ENCODE data around the gene SLC25A40.
A peak's percentile ranks its signal among the peaks of the same experiment; 100 is the strongest.
"Not testable (repeated sequence)": the region's sequence is repeated elsewhere in the genome, so short reads cannot be mapped to it uniquely, and the experiment has no call there.

SLC25A40 gene

DNA sequence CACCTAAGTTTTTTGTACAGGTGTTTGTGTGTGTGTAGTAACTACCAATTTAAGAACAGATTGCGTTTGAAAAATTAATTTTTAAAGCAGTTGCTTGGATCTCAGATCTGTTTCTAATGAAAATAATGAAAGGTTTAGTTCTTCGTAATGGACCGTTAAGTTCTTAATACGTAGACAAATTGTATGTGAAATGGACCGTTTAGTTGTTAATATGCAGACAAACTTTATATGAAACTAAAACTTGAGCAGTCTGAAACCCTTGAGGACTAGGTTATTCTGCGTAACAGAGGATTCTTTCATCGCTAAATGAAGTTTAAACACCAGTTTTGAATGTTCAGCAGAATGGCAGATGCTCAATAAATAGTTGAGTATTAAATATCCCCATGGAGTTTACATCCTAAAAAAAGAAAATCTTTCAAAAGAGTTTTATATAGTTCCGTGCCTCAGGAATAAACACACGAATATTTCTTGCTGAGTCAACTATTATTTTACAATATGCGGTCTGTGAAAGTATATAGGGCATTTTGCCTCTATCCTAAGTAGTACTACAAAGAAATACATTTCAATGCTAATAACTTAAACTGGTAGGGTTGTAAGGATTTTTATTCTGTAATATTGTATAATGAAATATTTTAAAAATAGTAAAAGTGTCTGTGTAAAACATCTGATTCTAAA lies 1.3 kb upstream of the SLC25A40 start:
- in situ Hi-C loops (cut with MboI; ENCODE audit: low sequenced_read_pairs, unreplicated experiment) = no loop called here
- DNase-seq (ENCODE audit: low spot score) = no peak
- no peak for TF ChIP-seq CTCF (IDR thresholded peaks at IDR 0.05; ENCODE audit: borderline replicate concordance, control extremely low read depth, extremely low read depth, insufficient read depth, missing control alignments)

DNA sequence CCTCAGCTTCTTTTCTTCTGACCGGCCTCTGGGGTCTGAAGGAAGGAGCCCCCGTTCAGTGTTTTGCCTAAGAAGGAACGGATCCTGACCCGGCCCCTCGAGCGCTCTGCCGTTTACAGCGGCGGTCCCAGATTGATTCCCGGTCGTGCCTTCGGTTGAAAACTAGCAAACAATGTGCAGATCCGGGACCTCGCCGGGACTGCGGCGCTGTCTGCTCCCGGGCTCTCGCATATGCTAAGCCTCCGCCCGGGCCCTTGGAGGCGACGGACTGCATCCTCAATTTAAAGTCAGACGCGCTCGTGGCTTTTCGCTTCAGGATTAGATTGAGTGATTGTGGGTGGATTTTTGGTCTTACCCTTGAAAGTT lies 692 bp upstream of the SLC25A40 start:
- TF ChIP-seq CTCF (IDR thresholded peaks at IDR 0.05; ENCODE audit: borderline replicate concordance, control extremely low read depth, extremely low read depth, insufficient read depth, missing control alignments) = no peak
- DNase-seq (ENCODE audit: low spot score) = peak; percentile 47
- in situ Hi-C loops (cut with MboI; ENCODE audit: low sequenced_read_pairs, unreplicated experiment) = no loop called here

- no peak for TF ChIP-seq CTCF (IDR thresholded peaks at IDR 0.05; ENCODE audit: borderline replicate concordance, control extremely low read depth, extremely low read depth, insufficient read depth, missing control alignments)
- no peak for DNase-seq (ENCODE audit: low spot score)
- in situ Hi-C loops (cut with MboI; ENCODE audit: low sequenced_read_pairs, unreplicated experiment) = no loop called here
These were observed 765 bp downstream of the SLC25A40 start for GRCh38 chr7:87875151-87876039.

GRCh38 chr7:87874066-87874465 lies 2.1 kb downstream of the SLC25A40 start:
- TF ChIP-seq CTCF (IDR thresholded peaks at IDR 0.05; ENCODE audit: borderline replicate concordance, control extremely low read depth, extremely low read depth, insufficient read depth, missing control alignments) = no peak
- in situ Hi-C loops (cut with MboI; ENCODE audit: low sequenced_read_pairs, unreplicated experiment) = no loop called here
- DNase-seq (ENCODE audit: low spot score) = peak; percentile 28

- DNase-seq (ENCODE audit: low spot score); in situ Hi-C loops (cut with MboI; ENCODE audit: low sequenced_read_pairs, unreplicated experiment): not testable (repeated sequence)
These were observed 2.8 kb downstream of the SLC25A40 start for GRCh38 chr7:87873328-87873727.

DNA sequence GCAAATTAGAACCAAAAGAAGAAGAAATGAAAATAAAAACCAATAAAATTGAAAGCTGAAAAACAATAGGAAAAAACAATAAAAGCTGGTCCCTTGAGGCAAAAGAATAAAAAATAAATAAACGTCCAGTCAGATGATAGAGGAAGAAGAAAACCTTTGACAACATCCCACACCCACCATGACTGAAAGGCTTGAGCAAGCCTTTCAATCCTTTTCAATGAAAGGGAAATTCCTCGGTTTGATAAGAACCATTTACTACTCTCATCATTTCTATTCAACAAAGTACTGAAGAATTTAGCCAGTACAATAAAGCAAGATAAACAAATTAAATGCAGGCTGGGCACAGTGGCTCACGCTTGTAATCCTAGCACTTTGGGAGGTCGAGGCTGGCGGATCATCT lies 3.8 kb downstream of the SLC25A40 start:
- no peak for TF ChIP-seq CTCF (IDR thresholded peaks at IDR 0.05; ENCODE audit: borderline replicate concordance, control extremely low read depth, extremely low read depth, insufficient read depth, missing control alignments)
- in situ Hi-C loops (cut with MboI; ENCODE audit: low sequenced_read_pairs, unreplicated experiment) = no loop called here
- no peak for DNase-seq (ENCODE audit: low spot score)

DNA sequence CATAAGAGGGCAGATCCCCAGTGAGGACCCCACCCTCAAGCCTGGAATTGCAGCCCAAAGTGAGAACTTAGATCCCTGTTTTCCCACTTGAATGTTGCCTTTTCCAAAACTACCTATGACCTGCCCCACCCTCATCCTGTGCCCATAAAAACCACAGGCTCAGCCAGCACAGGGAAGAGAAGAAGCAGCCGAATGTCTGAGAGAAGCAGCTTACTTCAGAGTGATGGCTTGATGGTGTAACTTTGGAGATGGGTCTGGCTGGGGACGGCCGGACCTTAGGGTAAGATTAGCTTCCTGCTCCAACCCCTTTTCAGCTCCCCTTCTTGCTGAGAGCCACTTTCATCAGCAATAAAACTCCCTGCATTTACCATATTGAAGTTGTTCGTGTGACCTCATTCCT lies 5.7 kb downstream of the SLC25A40 start:
- DNase-seq (ENCODE audit: low spot score) = no peak
- in situ Hi-C loops (cut with MboI; ENCODE audit: low sequenced_read_pairs, unreplicated experiment) = no loop called here
- TF ChIP-seq CTCF (IDR thresholded peaks at IDR 0.05; ENCODE audit: borderline replicate concordance, control extremely low read depth, extremely low read depth, insufficient read depth, missing control alignments) = no peak

- in situ Hi-C loops (cut with MboI; ENCODE audit: low sequenced_read_pairs, unreplicated experiment); DNase-seq (ENCODE audit: low spot score): not testable (repeated sequence)
These were observed 9.6 kb downstream of the SLC25A40 start for GRCh38 chr7:87866533-87866932.

Data from GM13976 (cell line).